ENCODE measurements around the gene PRC1.

PRC1 gene

DNA sequence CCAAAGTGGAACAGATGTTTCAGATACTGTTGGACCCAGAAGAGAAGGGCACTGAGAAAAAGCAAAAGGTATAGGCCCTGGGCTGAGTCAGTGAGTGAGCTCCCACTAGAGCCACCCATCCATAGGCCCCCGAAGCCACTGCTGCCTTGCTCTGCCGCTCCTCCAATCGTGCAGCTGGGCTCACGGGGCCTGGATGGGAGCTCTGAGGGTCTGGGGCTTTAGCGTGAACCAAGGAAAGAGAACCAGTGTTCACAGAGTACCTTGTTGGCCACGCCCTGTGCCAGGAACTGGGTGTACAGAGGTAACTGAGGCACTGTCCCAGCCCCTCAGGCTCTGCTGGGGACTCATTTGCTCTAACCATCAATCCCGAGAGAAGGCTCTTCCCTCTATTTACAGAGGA lies 54.6 kb downstream of the PRC1 start:
- no peak for FAIRE-seq
- DNase-seq (ENCODE audit: insufficient read length, low spot score): no peak
- TF ChIP-seq, protein P1, sequence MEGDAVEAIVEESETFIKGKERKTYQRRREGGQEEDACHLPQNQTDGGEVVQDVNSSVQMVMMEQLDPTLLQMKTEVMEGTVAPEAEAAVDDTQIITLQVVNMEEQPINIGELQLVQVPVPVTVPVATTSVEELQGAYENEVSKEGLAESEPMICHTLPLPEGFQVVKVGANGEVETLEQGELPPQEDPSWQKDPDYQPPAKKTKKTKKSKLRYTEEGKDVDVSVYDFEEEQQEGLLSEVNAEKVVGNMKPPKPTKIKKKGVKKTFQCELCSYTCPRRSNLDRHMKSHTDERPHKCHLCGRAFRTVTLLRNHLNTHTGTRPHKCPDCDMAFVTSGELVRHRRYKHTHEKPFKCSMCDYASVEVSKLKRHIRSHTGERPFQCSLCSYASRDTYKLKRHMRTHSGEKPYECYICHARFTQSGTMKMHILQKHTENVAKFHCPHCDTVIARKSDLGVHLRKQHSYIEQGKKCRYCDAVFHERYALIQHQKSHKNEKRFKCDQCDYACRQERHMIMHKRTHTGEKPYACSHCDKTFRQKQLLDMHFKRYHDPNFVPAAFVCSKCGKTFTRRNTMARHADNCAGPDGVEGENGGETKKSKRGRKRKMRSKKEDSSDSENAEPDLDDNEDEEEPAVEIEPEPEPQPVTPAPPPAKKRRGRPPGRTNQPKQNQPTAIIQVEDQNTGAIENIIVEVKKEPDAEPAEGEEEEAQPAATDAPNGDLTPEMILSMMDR (IDR thresholded peaks at IDR 0.05; ENCODE audit: insufficient read depth, missing control alignments): no peak

GRCh38 chr15:90938261-90938660 lies 56.1 kb downstream of the PRC1 start:
- TF ChIP-seq, protein P1 (IDR thresholded peaks at IDR 0.05; ENCODE audit: insufficient read depth, missing control alignments): no peak
- no peak for DNase-seq (ENCODE audit: insufficient read length, low spot score)
- no peak for FAIRE-seq

DNA sequence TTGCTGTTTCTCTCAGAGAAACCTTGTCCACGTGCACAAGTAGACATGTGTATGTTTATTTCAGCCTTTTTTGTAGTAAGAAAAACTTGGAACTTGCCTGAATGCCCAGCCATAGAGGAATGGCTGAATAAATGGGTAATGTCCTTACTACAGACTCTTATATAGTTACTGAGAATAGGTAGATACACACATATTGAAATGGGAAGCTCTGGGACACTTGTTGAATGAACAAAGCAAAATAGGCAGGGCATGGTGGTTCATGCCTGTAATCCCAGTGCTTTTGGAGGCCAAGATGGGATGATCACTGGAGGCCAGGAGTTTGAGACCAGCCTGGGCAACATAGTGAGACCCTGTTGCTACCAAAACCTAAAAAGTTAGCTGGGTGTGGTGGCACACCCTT lies 57.5 kb downstream of the PRC1 start:
- FAIRE-seq: no peak
- DNase-seq (ENCODE audit: insufficient read length, low spot score): no peak
- TF ChIP-seq, protein P1 (IDR thresholded peaks at IDR 0.05; ENCODE audit: insufficient read depth, missing control alignments): no peak

DNA sequence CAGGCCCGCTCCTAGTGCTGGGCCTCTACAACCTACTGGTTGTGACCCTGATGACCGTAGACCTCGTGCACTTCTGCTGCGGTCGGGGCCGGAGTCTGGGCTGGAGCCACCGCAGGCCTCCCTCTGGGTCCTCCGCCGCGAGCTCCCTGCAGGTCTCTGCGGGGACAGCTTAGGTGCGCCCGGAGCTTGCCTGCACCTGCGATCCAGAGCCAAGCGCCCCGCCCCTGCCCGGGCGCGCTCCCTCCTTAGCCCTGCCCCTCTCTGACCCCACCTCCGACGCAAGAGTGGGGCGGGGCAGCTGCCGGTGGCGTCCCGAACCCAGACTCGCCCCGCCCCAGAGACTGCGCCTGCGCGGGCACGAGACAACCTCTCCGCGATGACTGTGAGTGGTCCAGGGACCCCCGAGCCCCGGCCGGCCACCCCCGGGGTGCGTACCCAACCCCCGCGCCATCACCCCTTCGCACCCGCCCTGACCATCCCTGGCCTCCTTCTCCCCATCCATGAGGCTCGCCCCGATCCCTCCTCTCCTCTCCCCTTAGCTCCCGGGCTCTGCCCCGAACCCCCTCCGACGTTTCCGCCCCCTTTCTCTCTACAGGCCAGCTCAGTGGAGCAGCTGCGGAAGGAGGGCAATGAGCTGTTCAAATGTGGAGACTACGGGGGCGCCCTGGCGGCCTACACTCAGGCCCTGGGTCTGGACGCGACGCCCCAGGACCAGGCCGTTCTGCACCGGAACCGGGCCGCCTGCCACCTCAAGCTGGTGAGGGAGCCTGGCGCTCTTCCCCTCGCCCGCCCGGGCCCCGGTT lies 59.2 kb downstream of the PRC1 start, which contains the start of gene UNC45A:
TSS of gene UNC45A (plus strand) at position 337 of the 803 bp plus-strand sequence. CDS start at position 377, 40 bp downstream.
- FAIRE-seq: no peak
- DNase-seq (ENCODE audit: insufficient read length, low spot score): peak; percentile 98
- TF ChIP-seq, protein P1 (IDR thresholded peaks at IDR 0.05; ENCODE audit: insufficient read depth, missing control alignments): no peak

DNA sequence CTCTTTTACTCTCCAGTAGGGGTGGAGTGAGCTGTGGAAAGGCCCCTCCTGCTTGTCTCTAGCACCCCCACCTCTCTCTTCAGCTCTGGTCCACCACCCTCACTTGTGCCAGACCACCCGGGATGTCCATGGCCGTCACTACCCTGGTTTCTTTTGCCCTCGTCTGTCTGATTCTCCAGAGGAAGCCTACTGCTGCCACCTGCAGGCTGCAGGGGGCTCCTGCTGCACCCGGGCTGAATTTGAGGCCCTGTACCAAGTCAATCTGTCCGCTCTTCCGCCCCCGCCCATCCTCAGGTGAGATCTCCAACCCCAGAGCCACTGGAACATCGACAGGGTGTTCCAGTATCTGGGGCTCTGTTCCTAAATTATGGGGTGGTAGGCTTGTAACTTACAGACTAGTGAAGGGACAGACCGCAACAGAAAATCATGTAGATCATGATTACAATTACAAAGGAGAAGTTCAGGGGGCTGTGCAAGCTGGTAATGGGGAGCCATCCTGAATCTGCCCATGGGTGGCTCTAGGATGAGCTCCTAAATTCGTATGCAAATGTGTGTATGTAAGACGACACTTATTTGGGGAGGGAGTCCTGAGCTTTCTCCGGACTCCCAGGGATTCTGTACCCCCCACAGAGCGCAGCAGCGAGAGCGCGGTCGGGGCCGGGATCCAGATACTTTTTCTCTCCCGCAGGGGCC lies 59.9 kb downstream of the PRC1 start:
- FAIRE-seq (no peak), DNase-seq (ENCODE audit: insufficient read length, low spot score) (peak; percentile 81)
- TF ChIP-seq, protein P1 (IDR thresholded peaks at IDR 0.05; ENCODE audit: insufficient read depth, missing control alignments): peak; percentile 93

DNA sequence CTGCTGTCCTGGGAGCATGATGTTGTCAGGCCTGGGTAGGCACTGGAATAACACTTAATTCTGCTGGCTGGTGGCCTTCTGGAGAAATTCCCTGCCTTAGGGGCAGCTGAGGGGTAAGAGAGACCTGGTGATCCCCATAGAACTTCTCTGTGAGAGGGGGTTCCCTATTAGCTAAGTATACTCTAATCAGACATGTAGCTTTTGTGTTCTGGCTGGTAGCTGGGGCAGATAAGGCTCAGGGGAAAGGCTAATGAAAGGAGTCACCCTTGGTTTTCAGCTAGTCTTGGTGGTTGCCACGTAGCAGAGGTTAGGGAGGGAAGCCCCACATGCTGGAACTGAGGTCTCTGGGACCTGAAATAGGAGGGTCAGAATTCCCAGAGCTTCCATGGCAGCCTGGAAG lies 61.0 kb downstream of the PRC1 start:
- TF ChIP-seq, protein P1 (IDR thresholded peaks at IDR 0.05; ENCODE audit: insufficient read depth, missing control alignments): no peak
- DNase-seq (ENCODE audit: insufficient read length, low spot score) (no peak), FAIRE-seq (no peak)

DNA sequence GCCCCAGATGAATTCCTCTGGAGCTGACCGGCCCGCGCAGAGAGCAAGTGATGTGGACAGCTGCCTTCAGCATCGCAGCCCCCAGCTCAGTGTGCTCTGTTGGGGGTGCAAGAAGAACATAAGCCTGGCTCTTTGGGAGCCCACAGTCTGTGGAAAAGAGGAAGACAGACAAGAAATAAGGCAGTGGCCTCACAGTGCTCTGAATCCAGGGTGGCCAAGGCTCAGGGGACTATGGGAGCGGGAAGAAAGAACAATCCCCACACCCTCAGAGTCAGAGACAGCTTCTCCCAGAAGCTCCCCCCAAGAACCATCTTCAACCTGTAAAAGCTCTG lies 61.7 kb downstream of the PRC1 start:
- FAIRE-seq (no peak), DNase-seq (ENCODE audit: insufficient read length, low spot score) (no peak)
- TF ChIP-seq, protein P1 (IDR thresholded peaks at IDR 0.05; ENCODE audit: insufficient read depth, missing control alignments): no peak
